ES-I3 (cell line): Measurements from ENCODE around the gene ATXN1.
A peak's percentile ranks its signal among the peaks of the same experiment; 100 is the strongest.

ENCODE experiments used
- H3K36me3 ChIP-seq: 2 replicates; pipeline ENCODE4 v1.6.1; 2013; ENCODE audit warnings: mild to moderate bottlenecking, low read length, control low read depth, moderate library complexity; ENCODE audit not compliant: insufficient read depth
- H3K4me1 ChIP-seq: 2 replicates; pipeline ENCODE4 v1.6.1; 2013; ENCODE audit warnings: mild to moderate bottlenecking, control low read depth, low read length; ENCODE audit not compliant: insufficient read depth
- H3K9ac ChIP-seq: 2 replicates; pipeline ENCODE4 v1.6.1; 2013; ENCODE audit warnings: low read depth, mild to moderate bottlenecking, low read length, moderate library complexity
- H3K9me3 ChIP-seq: 2 replicates; pipeline ENCODE4 v1.6.1; 2013; ENCODE audit warnings: mild to moderate bottlenecking, low read length, moderate library complexity; ENCODE audit not compliant: control insufficient read depth, insufficient read depth

The ATXN1 gene

GRCh38 chr6:16760516-16761470 lies at the start of gene ATXN1:
TSS of gene ATXN1 (minus strand) at chr6:16761460.
- Histone ChIP-seq H3K4me1 (peaks cover 15% of the 10 kb centered on the region), H3K36me3 (no peaks in the 10 kb centered on the region), H3K9ac (peak within 1 kb of the TSS; percentile 88), H3K9me3 (no peaks in the 10 kb centered on the region)

GRCh38 chr6:16810411-16810810 lies 49.2 kb upstream of the ATXN1 start:
- H3K9ac ChIP-seq = no peak overlapping the region
- no peaks in the 10 kb centered on the region for H3K36me3 ChIP-seq
- H3K9me3 ChIP-seq = peaks cover 19% of the 10 kb centered on the region
- peaks cover 5% of the 10 kb centered on the region for H3K4me1 ChIP-seq

- H3K9ac ChIP-seq = no peak overlapping the region
These were observed 48.6 kb upstream of the ATXN1 start for GRCh38 chr6:16809753-16810358.

GRCh38 chr6:16807956-16808355 lies 46.7 kb upstream of the ATXN1 start:
- no peaks in the 10 kb centered on the region for H3K36me3 ChIP-seq
- peaks cover 21% of the 10 kb centered on the region for H3K4me1 ChIP-seq
- no peak overlapping the region for H3K9ac ChIP-seq
- peaks cover 19% of the 10 kb centered on the region for H3K9me3 ChIP-seq

More at GRCh38 chr6:16809753-16810358, 48.6 kb upstream of the ATXN1 start:
- H3K36me3 ChIP-seq = no peaks in the 10 kb centered on the region
- peaks cover 11% of the 10 kb centered on the region for H3K4me1 ChIP-seq
- peaks cover 19% of the 10 kb centered on the region for H3K9me3 ChIP-seq

GRCh38 chr6:16806363-16806762 lies 45.1 kb upstream of the ATXN1 start:
- Histone ChIP-seq H3K9me3 (peaks cover 10% of the 10 kb centered on the region; the same call in 1 of the 2 replicates), H3K9ac (no peak overlapping the region), H3K36me3 (no peaks in the 10 kb centered on the region), H3K4me1 (peaks cover 21% of the 10 kb centered on the region)

- Histone ChIP-seq H3K9ac (no peak overlapping the region), H3K9me3 (peaks cover 7% of the 10 kb centered on the region; the same call in 1 of the 2 replicates), H3K36me3 (no peaks in the 10 kb centered on the region), H3K4me1 (peaks cover 21% of the 10 kb centered on the region)
These were observed 44.1 kb upstream of the ATXN1 start for GRCh38 chr6:16805243-16805950.

- Histone ChIP-seq H3K4me1 (peaks cover 21% of the 10 kb centered on the region), H3K9me3 (0 out of 2 replicates have a peak, but pooled peaks cover 4% of the 10 kb centered on the region), H3K36me3 (no peaks in the 10 kb centered on the region), H3K9ac (peak overlapping the region; percentile 18; the same call in 1 of the 2 replicates)
These were observed 43.4 kb upstream of the ATXN1 start for GRCh38 chr6:16804546-16805242.

GRCh38 chr6:16803294-16804200 lies 42.3 kb upstream of the ATXN1 start:
- Histone ChIP-seq H3K9ac (peak overlapping the region; percentile 50), H3K9me3 (no peaks in the 10 kb centered on the region), H3K36me3 (no peaks in the 10 kb centered on the region), H3K4me1 (peaks cover 21% of the 10 kb centered on the region)

- H3K36me3 ChIP-seq = no peaks in the 10 kb centered on the region
- H3K9me3 ChIP-seq = no peaks in the 10 kb centered on the region
- H3K4me1 ChIP-seq = peaks cover 21% of the 10 kb centered on the region
- H3K9ac ChIP-seq = no peak overlapping the region
These were observed 40.8 kb upstream of the ATXN1 start for GRCh38 chr6:16802071-16802470.

GRCh38 chr6:16800942-16801341 lies 39.7 kb upstream of the ATXN1 start:
- Histone ChIP-seq H3K9me3 (no peaks in the 10 kb centered on the region), H3K36me3 (no peaks in the 10 kb centered on the region), H3K9ac (no peak overlapping the region), H3K4me1 (peaks cover 21% of the 10 kb centered on the region)

GRCh38 chr6:16800341-16800740 lies 39.1 kb upstream of the ATXN1 start:
- H3K4me1 ChIP-seq = peaks cover 15% of the 10 kb centered on the region
- H3K9me3 ChIP-seq = no peaks in the 10 kb centered on the region
- H3K9ac ChIP-seq = no peak overlapping the region
- H3K36me3 ChIP-seq = no peaks in the 10 kb centered on the region

GRCh38 chr6:16799279-16800193 lies 38.3 kb upstream of the ATXN1 start:
- H3K9ac ChIP-seq = no peak overlapping the region
- H3K9me3 ChIP-seq = no peaks in the 10 kb centered on the region
- no peaks in the 10 kb centered on the region for H3K36me3 ChIP-seq
- peaks cover 7% of the 10 kb centered on the region for H3K4me1 ChIP-seq
